Measurements from ENCODE around the gene DAZAP1.
"Not testable (repeated sequence)": the region's sequence is repeated elsewhere in the genome, so short reads cannot be mapped to it uniquely, and the experiment has no call there.

DAZAP1 gene

GRCh38 chr19:1426736-1427135 lies 19.4 kb downstream of the DAZAP1 start:
- DNase-seq = no peak

- no peak for DNase-seq
These were observed 20.0 kb downstream of the DAZAP1 start for GRCh38 chr19:1427221-1427920.

GRCh38 chr19:1428738-1429391 lies 21.5 kb downstream of the DAZAP1 start:
- DNase-seq = no peak

DNA sequence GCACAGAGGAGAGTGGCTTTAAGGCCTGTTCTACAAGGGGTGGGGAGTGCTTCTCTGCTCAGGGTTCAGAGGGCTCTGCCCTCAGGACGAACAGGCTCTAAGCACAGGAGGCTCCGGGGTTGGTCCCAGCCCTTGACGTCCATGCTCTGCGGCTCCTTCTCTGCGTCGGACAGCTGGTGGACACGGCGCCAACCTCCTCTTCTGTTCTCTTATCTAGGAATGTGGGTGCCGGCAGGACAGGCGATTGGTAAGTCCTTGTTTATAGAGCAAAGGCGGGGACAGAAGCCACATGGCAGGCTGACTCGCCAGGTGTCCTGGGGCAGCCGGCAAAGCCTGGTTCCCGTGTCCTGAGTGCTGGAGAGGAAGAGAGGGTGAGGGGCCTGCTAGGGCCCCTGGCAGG lies 22.4 kb downstream of the DAZAP1 start:
- no peak for DNase-seq

- DNase-seq = no peak
These were observed 22.9 kb downstream of the DAZAP1 start for GRCh38 chr19:1430246-1430645.

GRCh38 chr19:1431759-1432506 lies 24.5 kb downstream of the DAZAP1 start:
- DNase-seq = no peak

- DNase-seq = no peak
These were observed 25.1 kb downstream of the DAZAP1 start for GRCh38 chr19:1432507-1432887.

DNA sequence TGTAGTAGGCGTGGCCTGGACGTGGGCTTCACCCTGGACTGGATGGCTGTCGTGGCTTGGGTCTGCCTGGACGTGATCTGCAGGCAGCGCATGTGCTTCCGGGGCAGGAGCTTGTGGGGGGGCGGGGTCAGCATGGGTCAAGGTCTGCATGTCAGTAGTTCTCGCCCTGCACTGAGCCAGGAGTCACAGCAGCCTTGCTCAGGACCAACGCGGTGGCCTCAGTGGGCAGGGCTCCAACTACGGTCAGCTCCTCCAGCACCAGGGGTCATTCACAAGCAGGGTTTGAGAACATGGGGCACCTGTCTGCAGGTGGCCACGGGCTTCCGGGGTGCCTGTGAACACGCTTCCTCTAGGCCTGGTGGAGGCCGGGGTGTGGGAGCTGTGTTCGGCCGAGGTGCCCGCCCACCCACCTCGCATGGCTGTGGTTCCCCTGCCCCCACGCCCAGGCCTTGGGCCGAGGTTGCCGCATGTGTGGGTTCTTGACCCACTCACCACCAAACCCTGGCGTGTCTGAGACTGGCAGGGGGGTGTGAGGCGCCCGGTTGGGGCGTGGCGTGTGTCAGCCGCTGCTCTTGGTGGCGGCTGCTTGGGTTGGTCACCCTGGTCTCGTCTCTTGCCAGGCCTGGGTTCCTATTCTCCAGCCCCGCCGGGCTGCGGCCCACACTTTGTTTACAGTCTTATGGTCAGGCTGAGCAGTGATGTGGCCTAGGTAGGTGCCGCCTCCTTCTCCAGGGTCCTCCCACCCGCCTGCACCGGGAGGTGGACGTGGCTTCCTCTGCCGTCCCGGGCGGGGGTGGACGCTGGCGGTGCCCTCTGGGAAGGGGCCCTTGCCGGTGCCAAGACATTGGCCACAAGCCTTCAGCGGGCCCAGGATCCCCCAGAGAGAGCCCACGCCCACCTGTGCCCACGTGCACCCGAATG lies 26.0 kb downstream of the DAZAP1 start:
- no peak for DNase-seq

DNA sequence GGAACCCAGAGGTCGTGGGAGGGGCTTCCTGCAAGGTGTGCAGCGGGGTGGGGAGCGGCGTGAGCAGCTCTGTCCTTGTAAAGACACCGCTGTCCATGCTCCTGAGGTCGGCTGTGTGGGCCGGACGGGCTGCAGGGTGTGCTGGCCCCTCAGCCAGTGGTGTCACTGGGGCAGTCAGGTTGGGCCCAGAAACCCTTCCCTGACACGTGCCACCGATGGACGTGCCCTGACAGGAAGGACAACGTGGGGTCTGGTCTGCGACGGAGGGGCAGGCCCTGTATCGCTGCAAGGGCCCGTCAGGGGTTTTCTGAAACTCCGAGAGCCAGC lies 26.6 kb downstream of the DAZAP1 start:
- DNase-seq = no peak

DNA sequence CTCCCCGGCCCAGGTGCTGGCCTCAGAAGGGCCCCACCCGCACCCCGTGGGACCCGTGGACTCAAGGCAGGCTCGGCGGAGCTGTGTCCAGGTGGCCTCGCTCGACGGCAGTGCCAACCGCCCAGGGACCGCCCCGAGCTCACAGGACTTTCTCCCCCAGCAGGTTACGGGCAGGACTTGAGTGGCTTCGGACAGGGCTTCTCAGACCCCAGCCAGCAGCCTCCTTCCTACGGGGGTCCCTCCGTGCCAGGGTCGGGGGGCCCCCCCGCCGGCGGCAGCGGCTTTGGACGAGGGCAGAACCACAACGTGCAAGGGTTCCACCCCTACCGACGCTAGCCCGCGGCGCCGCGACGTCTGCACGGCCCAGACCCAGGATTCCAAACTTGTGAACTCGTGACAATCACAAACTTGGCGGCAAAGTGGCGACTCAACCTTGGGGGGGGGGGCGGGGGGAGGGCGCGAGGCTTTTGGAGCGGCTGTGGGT lies 27.2 kb downstream of the DAZAP1 start:
- no peak for DNase-seq

- no peak for DNase-seq
These were observed 28.1 kb downstream of the DAZAP1 start for GRCh38 chr19:1435378-1435989.

DNA sequence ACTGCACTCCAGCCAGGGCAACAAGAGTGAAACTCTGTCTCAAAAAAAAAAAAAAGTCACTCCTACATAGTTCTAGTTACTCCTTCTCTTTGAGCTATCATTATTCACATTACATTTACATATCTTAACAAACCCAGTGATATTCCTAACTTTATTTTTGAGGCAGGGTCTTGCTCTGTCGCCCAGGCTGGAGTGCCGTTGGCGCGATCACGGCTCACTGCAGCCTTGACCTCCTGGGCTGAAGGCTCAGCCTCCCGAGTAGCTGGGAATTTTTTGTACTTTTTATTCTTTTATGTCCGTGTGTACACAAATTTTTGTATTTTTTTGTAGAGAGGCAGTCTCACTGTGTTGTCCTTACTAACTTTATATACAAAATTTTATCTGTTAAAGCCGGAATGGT lies 30.2 kb downstream of the DAZAP1 start:
- DNase-seq = no peak

GRCh38 chr19:1438035-1438932 lies 30.9 kb downstream of the DAZAP1 start, which contains the start of gene RPS15:
TSS of gene RPS15 (plus strand) at chr19:1438396. CDS start at chr19:1438426, 30 bp downstream.
- DNase-seq = peak; percentile 91

DNA sequence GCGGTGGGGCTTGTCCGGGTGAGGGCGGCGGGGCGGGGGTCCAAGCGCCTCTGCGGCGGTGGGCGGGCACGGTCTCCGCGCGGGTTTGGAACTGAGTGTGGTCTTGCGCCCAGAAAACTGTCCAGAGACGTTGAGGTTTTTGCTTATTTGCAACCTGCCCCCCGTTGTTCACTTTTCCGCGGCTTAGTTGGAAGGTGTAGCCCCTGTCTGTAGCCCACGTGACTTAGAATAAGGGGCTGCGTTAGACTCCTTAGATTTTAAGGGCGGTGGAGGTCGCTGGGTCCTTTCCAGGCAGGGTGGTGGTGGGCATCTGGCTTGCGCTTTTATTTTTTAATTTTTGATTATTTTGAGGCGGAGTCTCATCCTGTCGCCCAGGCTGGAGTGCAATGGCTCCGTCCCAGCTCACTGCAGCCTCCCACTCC lies 31.6 kb downstream of the DAZAP1 start:
- no peak for DNase-seq

- DNase-seq = not testable (repeated sequence)
These were observed 32.4 kb downstream of the DAZAP1 start for GRCh38 chr19:1439525-1440417.

GRCh38 chr19:1440418-1440801 lies 33.0 kb downstream of the DAZAP1 start:
- DNase-seq = no peak

GRCh38 chr19:1441022-1441426 lies 33.6 kb downstream of the DAZAP1 start:
- DNase-seq = no peak

- no peak for DNase-seq
These were observed 34.5 kb downstream of the DAZAP1 start for GRCh38 chr19:1441677-1442438.

DNA sequence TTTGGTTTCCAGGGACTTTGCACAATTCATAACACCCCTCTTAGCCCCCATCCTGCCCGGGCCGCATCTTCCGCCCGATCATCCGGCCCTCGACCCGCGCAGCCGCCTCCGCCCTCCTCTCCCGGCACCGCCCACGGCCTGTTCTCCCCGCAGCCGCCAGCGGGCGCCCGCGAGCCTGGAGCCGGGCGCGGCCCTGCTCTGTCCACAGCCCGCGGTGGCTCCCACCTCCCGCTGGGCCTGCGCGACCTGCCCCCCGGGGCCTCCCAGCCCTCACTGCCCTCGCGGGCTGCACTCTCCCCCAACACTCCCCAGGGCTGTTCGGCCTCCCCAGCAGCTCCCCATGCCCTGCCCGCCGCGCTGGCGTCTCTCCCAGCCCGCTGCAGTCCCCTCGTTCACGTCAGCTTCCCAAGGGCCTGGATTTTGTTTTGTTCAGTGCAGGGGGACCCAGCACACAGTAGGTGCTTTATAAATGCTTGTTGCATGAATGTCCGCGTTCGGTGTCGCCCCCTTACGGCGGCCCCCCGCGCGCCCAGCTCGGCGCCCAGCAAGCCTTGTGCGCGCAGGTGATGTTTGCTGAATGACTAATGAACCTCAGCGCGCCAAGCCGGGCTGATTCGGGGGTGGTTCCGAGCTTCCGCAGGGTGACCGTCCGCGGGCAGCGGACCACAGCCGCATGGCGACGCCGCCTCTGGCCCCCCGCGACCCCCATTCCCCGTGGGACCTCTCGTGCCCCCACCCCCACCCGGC lies 38.0 kb downstream of the DAZAP1 start:
- peak; percentile 49 to 59 for DNase-seq
